D341Med (cell line): Measurements from ENCODE around the gene TRIM66.
A peak's percentile ranks its signal among the peaks of the same experiment; 100 is the strongest.

Source experiments
- DNase-seq: peaks from one replicate; pipeline ENCODE4 v3.0.0; 2012; ENCODE audit warnings: low spot score

TRIM66 gene

DNA sequence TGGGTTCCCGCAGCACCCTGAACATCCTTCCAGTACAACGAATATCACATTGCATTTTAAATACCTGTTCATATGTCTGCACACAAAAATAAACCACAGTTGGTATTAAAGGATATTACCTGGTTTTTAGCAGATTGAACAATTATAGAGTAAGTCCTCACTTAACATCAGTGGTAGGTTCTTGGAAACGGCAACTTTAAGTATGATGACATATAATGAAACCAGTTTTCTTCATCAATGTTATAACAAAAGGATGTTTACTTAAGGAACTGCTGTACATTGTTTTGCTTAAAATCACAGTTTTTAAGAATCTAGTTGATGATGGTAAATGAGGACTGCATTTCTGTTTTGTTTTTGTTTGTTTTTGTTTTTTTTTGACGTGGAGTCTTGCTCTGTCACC lies 28.0 kb downstream of the TRIM66 start:
- DNase-seq = no peak

DNA sequence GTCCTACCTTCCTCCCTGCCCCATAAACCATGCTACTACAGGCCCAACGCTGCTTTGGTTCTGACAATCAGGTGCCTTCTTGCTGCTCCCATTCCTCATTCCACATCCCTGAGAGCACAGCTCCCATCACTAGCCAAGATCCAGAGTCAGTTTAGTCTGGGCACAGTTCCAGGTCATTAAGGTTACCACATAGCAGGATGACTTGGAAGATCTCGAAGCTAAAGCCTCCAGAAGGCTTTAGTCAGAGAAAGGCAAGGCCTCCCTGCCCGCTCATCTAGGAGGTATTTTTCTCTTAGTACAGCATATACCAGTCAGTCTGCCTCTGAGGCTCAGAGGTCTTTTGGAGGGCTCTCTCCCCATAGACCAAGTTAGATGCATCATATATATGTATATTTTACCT lies 30.3 kb downstream of the TRIM66 start:
- DNase-seq = no peak

DNA sequence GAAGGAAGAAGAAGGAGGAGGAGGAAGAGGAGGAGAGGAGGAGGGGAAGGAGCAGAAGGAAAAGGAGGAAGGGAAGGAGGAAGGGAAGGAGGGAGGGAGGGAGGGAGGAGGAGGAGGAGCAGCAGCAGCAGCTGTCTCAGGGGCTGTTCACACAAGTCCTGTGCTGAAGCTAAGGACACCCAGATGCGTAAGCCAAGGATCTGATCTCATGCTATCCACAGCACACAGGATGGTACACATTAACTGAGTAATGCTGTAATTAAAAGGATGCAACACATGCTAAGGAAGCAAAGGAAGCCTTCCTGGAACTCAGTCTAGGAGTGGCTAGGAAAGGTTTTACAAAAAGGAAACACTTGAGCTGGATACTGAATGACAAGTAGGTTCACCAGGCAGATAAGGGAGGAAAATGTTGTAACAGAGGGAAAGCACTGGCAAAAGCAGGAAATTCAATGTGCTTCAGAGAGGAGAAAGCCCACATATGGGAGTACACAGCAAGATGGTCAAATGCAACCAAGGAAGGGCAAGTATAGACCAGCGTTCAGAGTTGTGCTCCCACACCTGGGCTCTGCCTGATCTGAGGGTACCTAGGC lies 32.0 kb downstream of the TRIM66 start:
- DNase-seq = no peak

DNA sequence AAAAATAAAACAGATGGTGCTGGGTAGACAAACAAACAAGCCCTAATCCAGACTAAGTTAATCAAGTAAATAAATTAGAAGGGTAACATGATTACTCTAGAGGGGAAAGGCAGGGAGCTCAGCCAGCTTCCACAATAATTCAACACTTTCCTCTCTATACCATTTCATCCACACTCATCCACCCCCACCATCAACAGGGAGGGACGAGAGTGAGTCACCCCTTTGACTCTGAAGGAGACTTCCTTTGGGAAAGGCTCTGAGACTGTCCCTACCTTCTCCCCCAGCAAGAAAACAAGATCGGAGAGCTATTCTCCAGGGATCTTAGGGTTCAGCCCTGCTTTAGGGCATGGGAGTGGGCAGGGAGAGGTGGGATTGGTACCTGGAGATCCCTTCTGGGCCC lies 33.1 kb downstream of the TRIM66 start:
- DNase-seq = no peak

DNA sequence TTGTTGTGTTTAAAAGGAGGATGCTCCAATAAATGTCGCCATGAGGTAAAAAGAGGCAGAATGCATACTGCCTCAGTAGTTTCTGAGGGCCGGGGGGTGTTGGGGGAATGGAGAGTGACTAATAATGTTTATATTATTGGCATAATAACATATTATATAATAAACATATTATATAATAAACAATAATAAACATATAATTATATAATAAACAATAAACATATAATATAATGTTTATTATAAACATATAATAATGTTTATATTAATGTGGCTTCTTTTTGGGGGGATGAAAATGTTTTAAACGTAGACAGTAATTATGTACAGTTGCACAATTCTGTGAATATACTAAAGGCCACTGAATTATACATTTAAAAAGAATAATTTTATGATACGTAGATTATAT lies 35.6 kb downstream of the TRIM66 start:
- DNase-seq = no peak

DNA sequence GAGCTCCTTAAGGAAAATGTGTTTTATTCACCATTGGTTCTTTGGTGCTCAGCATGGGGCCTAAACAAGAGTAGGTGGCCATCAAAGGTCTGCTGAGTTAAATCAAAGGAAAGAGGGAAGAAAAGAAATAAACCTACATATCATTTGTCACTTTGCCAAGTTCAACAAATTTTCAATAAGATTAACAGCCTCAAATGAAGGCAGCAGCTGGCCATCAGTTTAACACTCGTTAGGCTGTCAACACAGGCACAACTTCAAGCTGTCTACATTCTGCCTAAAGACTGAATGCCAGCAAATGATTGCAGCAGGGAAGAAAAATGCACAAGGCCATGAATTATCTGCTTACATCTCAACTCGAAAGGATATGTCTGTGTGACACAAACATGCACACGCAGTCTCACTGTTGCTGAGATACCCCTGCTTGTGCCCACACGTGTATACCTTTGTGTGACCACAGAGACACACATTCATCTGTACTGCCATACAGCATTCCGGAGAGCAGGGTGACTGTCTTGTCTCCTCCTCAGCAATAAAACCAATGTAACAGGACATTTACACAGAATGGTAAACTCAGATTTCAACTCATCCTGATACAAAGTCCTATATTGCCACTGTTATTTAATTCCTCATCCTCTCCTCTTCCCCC lies 40.1 kb downstream of the TRIM66 start:
- DNase-seq = peak; percentile 52

DNA sequence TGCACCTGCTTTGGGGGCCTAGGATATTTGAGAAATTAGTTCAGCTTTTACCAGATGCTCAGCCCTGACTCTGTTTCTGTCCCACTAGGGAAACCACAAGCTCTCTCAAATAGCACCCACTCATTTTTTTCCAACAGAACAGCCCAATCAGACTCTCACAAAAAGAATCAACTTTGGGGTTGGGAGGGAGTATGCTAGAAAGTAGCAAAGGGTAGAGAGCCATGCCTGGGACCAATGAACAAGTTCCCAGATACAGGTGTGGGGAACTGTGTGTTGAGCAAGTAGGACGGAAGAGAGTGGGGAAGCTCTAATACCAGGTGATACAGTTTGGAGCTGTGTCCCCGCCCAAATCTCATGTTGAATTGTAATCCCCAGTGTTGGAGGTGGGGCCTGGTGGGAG lies 41.1 kb downstream of the TRIM66 start:
- DNase-seq = no peak

DNA sequence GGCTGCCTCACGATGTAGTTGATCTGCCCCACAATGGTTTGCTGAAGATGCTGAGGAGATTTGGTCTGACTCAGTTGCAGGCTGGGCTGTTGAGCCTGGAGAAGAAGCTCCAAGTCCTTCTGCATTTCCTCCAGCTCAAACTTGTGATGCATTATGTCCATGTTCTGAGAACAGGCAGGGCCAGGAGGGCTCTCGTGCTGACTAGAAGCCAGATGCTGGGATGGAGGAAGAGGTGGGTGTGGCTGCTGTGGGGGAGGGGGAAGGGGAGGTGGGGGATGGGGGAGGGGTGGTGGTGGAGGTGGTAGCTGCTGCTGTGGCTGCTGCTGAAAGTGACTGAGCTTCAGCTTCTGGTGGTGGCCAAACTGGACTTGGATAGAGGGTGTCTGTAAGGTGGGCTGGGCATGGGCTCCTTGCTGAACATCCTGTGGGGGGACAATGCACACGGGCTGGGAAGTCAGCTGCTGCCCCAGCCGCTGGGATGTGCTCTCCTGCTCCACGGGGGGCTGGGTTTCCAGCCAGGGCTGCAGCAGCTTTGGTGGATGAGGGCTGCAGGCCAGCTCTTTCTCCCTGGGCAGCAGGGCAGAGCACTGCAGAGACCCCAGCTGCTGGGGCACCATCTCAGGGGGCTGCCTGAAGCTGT lies 42.1 kb downstream of the TRIM66 start:
- DNase-seq = no peak

DNA sequence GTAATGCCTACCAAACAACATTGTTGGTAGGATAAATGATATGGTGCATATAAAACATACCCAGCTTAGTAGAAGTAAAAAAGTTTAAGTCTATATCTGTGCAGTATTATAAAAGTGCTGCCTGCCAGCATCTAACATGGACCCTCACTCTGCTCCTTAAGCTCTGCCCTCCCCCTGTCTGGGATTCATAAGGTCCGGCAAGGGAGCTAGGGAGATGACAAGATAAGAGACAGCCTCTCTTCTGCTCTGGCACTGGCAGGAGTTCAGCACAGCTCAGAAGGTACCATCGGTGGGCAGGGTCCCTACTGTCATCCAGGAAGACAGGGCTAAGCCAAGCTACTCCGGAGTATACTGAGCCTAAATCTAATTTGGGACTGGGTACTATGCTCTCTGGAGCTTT lies 42.8 kb downstream of the TRIM66 start:
- DNase-seq = no peak

DNA sequence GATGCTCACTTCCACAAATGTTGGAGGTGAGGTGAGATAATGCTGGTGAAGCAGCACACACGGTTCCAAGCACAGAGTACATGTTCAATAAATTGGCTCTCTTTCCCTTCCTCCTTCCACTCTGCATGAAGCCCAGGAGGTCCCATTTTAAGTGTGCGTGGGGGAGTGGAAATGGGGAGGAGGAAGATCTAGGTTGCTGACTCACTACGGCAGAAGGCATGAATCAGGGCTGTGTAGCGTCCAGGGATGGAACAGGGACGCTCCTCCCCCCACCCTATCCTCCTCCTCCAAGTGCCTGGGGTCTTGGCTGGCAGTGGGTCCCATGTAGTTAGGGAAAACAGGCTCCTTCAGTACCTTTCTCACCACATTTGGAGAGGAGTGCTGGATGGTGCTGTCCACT lies 44.2 kb downstream of the TRIM66 start:
- DNase-seq = no peak

DNA sequence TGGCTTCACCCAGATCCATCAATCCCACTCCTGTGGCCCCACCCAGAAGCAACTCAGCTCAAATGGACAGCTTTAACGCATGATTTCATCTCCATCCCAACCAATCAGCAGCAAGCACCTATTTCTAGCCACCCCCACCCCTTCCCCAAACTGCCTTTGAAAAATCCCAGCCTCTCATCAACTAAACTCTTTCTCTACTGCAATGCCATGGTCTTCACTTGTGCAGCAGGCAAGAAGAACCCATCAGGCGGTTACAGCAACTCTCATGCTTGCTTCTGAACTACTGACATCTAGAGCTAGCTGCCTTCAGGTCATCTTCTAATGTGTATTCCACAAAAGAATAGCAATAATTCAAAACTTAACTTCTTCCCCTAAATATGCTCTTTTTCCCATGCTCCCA lies 46.3 kb downstream of the TRIM66 start:
- DNase-seq = no peak

DNA sequence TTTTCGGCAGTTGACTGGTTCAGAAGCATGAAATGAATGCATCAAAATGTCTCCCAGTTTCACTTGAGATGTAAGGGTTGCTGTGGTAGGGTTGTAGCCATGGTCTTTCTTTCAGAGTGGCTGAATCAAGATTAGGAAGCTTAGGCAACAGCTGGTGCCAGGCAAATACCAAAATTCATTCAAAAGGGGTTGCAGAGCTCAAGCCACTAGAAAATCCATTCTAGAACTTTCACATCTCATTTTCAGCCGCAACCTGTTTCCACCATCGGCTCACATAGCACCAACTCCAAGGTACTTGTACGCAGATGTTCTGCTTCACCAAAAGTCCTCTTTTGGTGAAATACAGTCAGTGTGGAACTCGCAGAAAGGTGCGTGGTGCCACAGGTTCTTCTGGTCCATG lies 48.0 kb downstream of the TRIM66 start:
- DNase-seq = no peak

DNA sequence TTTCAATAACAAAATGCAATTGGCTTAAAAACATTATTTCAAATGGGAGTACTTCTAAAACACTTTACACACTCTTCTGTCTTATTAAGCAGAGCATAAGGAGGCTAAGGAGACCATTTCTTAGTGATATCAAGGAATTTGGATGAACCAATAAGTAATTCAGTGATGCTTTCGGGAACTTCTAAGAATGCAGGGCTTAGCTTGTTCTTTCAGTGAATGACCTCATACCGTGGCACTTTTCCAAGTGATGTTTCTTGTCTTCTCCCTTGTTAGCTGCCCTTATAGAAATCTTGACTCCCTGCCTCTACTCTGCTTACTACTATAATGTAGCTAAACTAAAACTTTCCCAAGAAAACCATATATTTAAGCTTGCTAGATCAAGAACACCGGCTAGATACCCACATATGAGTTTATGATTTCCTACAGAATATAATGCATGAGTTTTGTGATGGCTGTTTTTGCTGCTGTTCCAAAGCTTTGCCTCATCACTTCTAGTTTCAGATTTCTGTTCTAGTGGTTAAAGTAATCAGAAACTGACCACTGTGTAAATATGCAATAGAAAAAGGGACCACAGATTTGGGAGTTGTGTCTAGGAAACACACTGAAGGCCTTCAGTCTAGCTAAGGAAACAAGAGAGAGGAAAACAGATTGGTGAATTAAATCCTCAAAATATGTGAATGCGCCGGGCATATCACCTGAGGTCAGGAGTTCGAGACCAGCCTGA lies 50.9 kb downstream of the TRIM66 start:
- DNase-seq = no peak

DNA sequence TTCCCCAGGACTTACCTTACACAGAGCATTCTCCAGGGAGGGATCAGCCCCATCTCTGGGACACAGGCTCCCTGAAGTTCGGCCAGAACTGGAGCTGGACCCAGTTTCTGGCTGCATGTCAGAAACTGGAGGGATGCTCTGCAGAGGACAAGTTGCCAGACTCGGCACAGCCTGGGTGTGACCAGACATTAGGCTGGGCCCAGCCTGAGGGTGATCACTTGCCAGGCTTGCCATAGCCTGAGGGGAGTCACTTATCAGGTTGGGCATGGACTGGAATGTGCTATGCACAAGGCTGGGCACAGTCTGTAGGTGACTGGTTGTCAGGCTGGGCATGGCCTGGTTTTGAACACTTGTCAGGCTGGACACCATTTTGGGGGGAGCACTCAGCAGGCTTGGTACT lies 57.8 kb downstream of the TRIM66 start:
- DNase-seq = no peak

DNA sequence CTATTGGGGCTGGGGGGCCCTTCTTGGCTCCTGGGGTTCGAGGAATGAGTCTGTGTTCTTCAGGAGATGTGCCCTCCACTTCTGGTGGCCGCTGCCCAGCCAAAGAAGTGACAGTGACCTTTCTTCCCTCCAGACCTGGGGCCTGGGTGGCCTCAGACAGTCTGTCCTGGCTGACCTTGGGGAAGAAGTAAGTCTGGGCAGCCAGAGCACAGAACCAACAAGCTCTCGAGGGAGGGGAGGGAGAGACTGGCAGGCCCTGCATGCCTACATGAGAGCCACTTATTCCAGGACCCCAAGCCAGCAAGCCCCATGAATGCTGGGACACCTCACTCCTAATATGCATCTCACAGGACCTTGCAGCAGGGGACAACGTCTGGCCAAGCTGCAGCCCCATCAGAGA lies 61.3 kb downstream of the TRIM66 start:
- DNase-seq = no peak

DNA sequence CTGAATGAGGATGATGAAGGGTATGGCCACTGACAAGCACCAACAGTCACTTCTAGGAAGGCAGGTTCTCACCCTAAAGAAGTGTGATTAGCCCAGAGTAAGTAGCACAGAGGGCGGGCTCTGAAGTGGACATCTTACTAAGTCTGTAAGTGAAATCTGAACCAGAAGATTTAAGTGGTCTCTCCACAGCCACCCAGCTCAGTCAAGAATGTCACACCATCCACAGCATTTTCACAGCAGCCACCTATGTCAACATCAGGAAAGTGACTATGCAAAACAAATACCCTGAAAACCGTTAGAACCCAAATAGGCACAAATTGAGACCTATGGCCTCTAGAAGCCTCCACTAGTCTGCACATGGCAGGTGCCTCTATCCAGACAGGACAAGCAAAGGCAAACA lies 65.4 kb downstream of the TRIM66 start:
- DNase-seq = no peak

DNA sequence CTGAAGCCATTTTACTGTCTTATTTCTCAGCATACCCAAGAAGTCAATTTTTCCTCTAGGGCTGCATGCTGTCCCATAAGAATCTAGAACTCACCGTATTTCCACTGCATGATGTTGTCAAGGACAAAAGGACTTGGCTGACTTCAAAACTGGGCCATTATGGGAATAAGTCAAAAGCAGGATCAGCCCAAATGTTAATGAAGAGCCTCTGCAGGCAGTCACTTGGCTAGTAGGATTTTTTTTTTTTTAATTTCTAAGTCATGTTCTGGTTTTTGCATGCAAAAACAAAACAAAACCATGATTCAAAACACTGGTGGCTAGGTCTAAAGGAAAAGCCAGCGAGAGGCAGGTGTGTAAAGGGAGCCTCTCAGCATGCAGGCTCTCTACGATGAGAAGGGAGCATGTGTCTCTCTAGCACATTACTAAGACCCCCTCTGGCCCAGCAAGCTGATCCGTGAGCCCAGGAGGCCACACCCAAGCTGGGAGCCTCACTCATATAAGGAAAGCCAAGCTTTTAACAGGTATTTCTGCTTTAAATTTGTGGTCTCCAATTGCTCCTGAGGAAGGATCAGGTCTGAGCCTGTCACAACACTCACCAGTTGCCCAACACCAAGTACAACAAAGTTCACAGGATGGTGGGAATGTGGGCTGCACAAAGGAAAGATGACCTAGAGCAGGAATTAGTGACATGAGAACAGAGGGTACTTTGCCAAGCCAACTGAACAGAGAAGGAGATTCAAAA lies 67.0 kb downstream of the TRIM66 start:
- no peak for DNase-seq

DNA sequence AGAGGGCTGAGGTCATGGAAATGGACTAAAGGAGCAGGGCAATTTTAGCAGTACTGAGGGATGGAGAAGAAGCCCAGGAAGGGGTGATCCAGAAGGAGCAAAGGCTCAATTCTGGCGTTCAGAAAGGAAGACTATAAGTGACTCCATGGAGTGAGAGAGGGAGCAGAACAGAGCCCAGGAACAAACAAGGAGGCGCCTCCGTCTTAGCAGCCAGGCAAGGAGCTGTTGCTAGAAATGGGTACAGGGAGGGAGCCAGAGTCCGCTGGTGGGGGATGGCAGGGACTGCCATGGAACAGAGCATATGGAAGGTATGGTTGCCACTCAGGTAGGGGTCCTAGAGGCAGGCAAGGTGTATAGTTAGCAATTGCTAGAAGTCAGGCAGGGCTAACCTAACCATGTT lies 68.0 kb downstream of the TRIM66 start:
- no peak for DNase-seq

DNA sequence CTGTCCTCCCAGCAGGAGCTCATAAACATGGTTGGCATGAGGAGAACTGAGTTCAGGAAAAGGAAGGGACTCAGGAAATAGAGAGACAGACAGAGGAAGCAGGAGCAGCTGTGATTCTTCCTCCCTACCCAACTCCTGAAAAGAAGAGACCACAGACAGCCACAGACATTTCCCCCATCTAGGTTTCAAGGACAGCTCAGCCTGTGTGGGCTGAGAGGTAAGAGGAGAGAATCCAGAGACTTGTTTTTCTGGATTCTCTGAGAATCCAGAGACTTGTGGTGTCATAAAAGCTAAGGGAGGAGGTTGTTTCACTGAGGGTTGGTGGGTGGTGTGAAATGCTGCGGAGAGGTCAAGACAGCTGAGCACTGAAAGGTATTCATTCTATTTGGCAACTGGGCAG lies 69.4 kb downstream of the TRIM66 start:
- no peak for DNase-seq

DNA sequence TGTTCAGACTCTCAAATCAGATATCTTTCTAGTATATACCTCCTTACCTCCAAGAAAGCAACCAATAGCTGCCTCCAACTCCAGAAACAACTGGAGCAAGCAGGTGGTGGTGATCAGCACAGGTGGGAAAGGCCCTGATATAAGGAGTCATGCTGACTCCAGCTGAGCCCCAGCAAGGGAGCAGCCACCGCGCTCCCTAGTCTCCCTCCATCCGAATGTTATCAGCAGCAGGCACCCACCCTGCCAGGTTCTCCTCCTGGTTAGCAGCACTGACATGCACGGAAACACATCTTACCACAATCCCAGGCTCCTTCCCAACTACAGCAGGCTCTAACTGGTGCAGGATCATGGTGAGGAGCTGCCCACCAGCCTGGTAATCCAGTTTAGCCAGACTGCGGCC lies 69.9 kb downstream of the TRIM66 start:
- DNase-seq = no peak

DNA sequence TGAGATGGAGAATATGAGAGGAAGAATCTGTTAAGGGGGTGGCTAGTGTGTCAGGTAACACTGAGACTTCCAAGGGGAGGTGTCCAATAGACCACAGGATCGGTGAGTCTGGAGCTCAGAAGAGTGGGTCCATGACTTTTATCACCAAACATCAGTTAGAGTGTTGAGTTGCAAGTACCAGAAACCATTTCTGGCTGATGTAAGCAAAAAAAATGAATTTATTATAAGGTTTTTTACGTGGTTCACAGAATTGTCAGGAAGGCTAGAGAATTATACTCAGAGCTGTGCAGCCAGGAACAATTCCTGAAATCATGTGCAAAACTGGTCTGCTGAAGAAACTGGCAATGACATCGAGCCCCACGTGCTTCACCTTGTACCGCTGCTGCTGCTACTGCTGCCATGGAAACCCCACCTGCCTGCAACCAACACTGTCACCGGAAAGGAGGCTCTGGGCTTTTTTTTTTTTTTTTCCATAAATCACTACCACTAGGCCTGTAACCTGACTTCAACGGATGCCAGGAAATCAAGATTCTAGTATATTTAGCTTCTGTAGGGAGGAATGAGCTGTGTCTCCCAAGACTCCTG lies 71.8 kb downstream of the TRIM66 start:
- no peak for DNase-seq

DNA sequence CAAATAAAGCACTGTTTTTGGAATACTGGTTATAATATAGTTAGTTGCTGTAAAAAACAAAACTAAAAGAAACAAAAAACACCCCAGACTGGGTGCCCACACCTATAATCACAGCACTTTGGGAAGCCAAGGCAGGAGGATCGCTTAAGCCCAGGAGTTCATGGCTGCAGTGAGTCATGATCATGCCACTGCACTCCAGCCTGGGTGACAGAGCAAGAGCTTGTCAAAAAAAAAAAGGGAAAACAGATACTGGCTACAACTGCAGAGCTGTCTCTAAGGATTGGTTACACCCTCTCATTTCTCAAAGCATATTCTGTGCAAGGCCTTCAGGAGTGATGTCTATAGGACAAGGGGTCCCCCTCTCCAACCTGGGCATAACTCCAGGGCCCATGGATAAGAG lies 73.8 kb downstream of the TRIM66 start:
- no peak for DNase-seq
